Measurements from ENCODE around the gene ZFAND5. TPM values are rescaled to one million over a fixed set of nuclear protein-coding genes. Genes with fewer than 3 reads are reported as not detected.

ZFAND5 gene
- total RNA-seq, 3 donors from 2014 or later, result 147 to 181 (median 152) TPM

DNA sequence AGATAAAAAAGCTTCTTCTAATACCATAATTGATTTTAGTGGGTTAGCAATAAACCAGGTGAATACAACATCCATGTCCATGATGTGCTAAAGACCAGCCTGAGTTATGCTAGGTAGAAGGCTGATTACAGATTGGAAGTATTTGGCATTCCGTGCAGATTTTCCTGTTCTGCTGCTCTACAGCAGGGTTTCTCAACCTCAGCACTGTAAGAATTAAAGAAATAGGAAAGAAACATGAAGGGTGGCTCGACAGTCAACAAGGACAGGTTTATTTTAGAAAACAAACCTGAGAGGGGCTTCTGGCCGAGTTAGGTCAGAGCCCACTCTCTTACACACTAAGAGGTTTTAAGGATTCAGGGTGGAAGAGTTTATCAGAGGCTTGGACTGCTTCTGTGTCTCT is 42.3 kb downstream of the ZFAND5 start:
- no peaks in the 10 kb centered on the region for H3K4me1 ChIP-seq (ENCODE audit: low read depth)
- no peaks in the 10 kb centered on the region for H3K9me3 ChIP-seq
- H3K4me3 ChIP-seq, result no peak overlapping the region
- DNase-seq (no peak), ATAC-seq (no peak)
- no peaks in the 10 kb centered on the region for H3K36me3 ChIP-seq (ENCODE audit: low read depth)
- intact Hi-C loops (cut with DNase I, micrococcal nuclease), result no loop called here
- no peak for TF ChIP-seq CTCF (IDR thresholded peaks at IDR 0.05)

- Histone ChIP-seq H3K36me3 (ENCODE audit: low read depth) (no peaks in the 10 kb centered on the region), H3K9me3 (no peaks in the 10 kb centered on the region), H3K4me1 (ENCODE audit: low read depth) (no peaks in the 10 kb centered on the region), H3K4me3 (no peak overlapping the region)
- intact Hi-C loops (cut with DNase I, micrococcal nuclease), result no loop called here
- no peak for ATAC-seq
- no peak for DNase-seq
- TF ChIP-seq CTCF (IDR thresholded peaks at IDR 0.05), result no peak
Measured at GRCh38 chr9:72322259-72322658, 42.7 kb downstream of the ZFAND5 start.

- TF ChIP-seq CTCF (IDR thresholded peaks at IDR 0.05), result no peak
- Histone ChIP-seq H3K4me3 (no peak overlapping the region), H3K9me3 (no peaks in the 10 kb centered on the region), H3K4me1 (ENCODE audit: low read depth) (peaks cover 35% of the 10 kb centered on the region), H3K36me3 (ENCODE audit: low read depth) (no peaks in the 10 kb centered on the region)
- DNase-seq, result peak in 2 of 3 donors; percentile 47 to 65
- intact Hi-C loops (cut with DNase I, micrococcal nuclease), result no loop called here
- peak; percentile 86 for ATAC-seq
Measured at GRCh38 chr9:72315510-72316311, 49.3 kb downstream of the ZFAND5 start.

DNA sequence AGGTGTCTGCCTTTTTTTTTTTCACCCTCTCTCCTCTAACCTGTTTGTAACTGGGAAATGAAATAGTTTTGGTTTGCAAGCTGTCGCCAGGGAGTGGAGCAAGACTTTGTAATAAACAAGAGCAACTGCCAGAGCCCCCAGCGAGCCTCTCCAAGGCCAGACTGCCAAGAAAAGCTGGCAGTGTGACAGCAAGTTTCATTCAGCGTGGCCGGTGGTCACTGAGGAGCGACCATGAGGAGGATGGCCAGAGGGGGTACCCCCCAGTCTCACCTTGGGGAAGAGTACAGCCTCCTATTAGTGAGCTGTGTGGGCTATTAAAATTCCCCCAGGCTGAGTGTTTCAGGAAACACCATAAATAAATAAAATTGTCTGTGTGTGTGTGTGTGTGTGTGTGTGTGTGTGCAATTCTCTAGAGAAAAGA is 49.9 kb downstream of the ZFAND5 start:
- ATAC-seq, result peak; percentile 61
- H3K4me1 ChIP-seq (ENCODE audit: low read depth), result peaks cover 35% of the 10 kb centered on the region
- H3K36me3 ChIP-seq (ENCODE audit: low read depth), result no peaks in the 10 kb centered on the region
- intact Hi-C loops (cut with DNase I, micrococcal nuclease), result no loop called here
- peak; percentile 58 to 67 (median 63) for DNase-seq
- no peak overlapping the region for H3K4me3 ChIP-seq
- H3K9me3 ChIP-seq, result no peaks in the 10 kb centered on the region
- no peak for TF ChIP-seq CTCF (IDR thresholded peaks at IDR 0.05)

- DNase-seq (no peak), ATAC-seq (peak; percentile 70)
- no peaks in the 10 kb centered on the region for H3K9me3 ChIP-seq
- TF ChIP-seq CTCF (IDR thresholded peaks at IDR 0.05), result no peak
- no peaks in the 10 kb centered on the region for H3K36me3 ChIP-seq (ENCODE audit: low read depth)
- intact Hi-C loops (cut with DNase I, micrococcal nuclease), result no loop called here
- peaks cover 35% of the 10 kb centered on the region for H3K4me1 ChIP-seq (ENCODE audit: low read depth)
- H3K4me3 ChIP-seq, result no peak overlapping the region
Measured at GRCh38 chr9:72313507-72313906, 51.5 kb downstream of the ZFAND5 start.
